B cell (primary cell): ENCODE data around the gene PPP6R3.

ENCODE experiments used
- CTCF ChIP-seq: fragments of 200-600 bp; IDR thresholded peaks from one replicate; pipeline ENCODE4 v1.8.0; 2022; ENCODE audit warnings: antibody characterized with exemption, mild to moderate bottlenecking
- EZH2 ChIP-seq: IDR thresholded peaks from 2 replicates; pipeline ENCODE4 v1.6.1; 2012; ENCODE audit warnings: borderline replicate concordance, low read depth, mild to moderate bottlenecking, moderate library complexity, low read length; ENCODE audit not compliant: insufficient read depth, poor library complexity, severe bottlenecking

GRCh38 chr11:68591719-68592118, 131.2 kb downstream of the PPP6R3 start:
- TF ChIP-seq CTCF (no peak), EZH2 (no peak)
